Small intestine (tissue), 7 donors: ENCODE data around the gene PDGFA. TPM values are rescaled to one million over a fixed set of nuclear protein-coding genes. Genes with fewer than 3 reads are reported as not detected.

ENCODE experiments used
- DNase-seq, 2 donors: peaks; one replicate each; pipeline versions ENCODE4 v3.0.0 to v3.0.0-alpha.2; 2013
- FAIRE-seq: peaks from 2 replicates; lab custom pipeline; 2012; peaks lifted over from hg19 to GRCh38; lab: Jason Lieb, UNC
- H3K27ac ChIP-seq, 3 donors: one replicate each; pipeline ENCODE4 v1.5.1; 2013; ENCODE audit warnings: low read length in 2 of 3, mild to moderate bottlenecking in 2 of 3, control low read depth in 1 of 3, inconsistent platforms in 1 of 3, low read depth in 1 of 3, moderate library complexity in 1 of 3
- H3K27me3 ChIP-seq, 3 donors: one replicate each; pipeline ENCODE4 v1.6.1; 2013; ENCODE audit warnings: low read length in 3 of 3, inconsistent platforms in 1 of 3; ENCODE audit not compliant: control insufficient read depth in 3 of 3, insufficient read depth in 3 of 3
- H3K36me3 ChIP-seq, 3 donors: one replicate each; pipeline ENCODE4 v1.6.1; 2013; ENCODE audit warnings: low read length in 3 of 3, inconsistent platforms in 1 of 3, low read depth in 1 of 3, mild to moderate bottlenecking in 1 of 3, moderate library complexity in 1 of 3; ENCODE audit not compliant: control insufficient read depth in 3 of 3, insufficient read depth in 2 of 3
- H3K4me1 ChIP-seq, 3 donors: one replicate each; pipeline ENCODE4 v1.6.1; 2013; ENCODE audit warnings: low read length in 2 of 3, inconsistent platforms in 1 of 3, low read depth in 1 of 3, mild to moderate bottlenecking in 1 of 3, moderate library complexity in 1 of 3; ENCODE audit not compliant: control insufficient read depth in 3 of 3, insufficient read depth in 2 of 3
- H3K4me3 ChIP-seq, 3 donors: one replicate each; pipeline ENCODE4 v1.5.1; 2013; ENCODE audit warnings: low read length in 3 of 3, control low read depth in 1 of 3, inconsistent platforms in 1 of 3, low read depth in 1 of 3, mild to moderate bottlenecking in 1 of 3, moderate library complexity in 1 of 3
- H3K9me3 ChIP-seq, 2 donors: one replicate each; pipeline ENCODE4 v1.6.1; 2013; ENCODE audit warnings: low read depth in 1 of 2, low read length in 1 of 2; ENCODE audit not compliant: control insufficient read depth in 2 of 2, insufficient read depth in 1 of 2
- WGBS, 3 donors: extraction: QIAGEN DNeasy Blood & Tissue Kit; methylation state at CpG; one replicate each; pipeline ENCODE4 v1.1.7; 2013; 5-methylcytosine and 5-hydroxymethylcytosine counted together
- polyA plus RNA-seq, 4 donors: library from polyadenylated mRNA; stranded (reverse) in 3 of 4; unstranded in 1 of 4; fragments of 200-250 nt in 3 of 4; fragments of 120-200 nt in 1 of 4; gene quantifications; one replicate each; pipeline versions ENCODE4 v1.2.1 to v1.2.3, GENCODE V29; 2013
- donor health status: healthy with polysubstance abuse.
- donor health status: control.
- donor health status: control.
- donor health status: Bipolar disorder and iron deficiency.
- donor health status: healthy.

PDGFA gene
- polyA plus RNA-seq, 4 donors: 17.4 to 107 (median 32.4) TPM

GRCh38 chr7:525740-526139, 6.1 kb upstream of the PDGFA start:
- Histone ChIP-seq H3K27ac (no peak overlapping the region), H3K4me1 (peaks cover 0 to 29% (median 0%) of the 10 kb centered on the region in 3 donors), H3K9me3 (peaks cover 0 to 6% of the 10 kb centered on the region in 2 donors), H3K4me3 (no peak overlapping the region), H3K36me3 (peaks cover 0 to 11% (median 0%) of the 10 kb centered on the region in 3 donors), H3K27me3 (peaks cover 0 to 20% (median 4%) of the 10 kb centered on the region in 3 donors)
- FAIRE-seq: no peak
- WGBS, 3 donors: 78 to 80% (median 79%) methylated on average over 11 to 12 of the region's 12 CpGs
- DNase-seq: no peak

DNA sequence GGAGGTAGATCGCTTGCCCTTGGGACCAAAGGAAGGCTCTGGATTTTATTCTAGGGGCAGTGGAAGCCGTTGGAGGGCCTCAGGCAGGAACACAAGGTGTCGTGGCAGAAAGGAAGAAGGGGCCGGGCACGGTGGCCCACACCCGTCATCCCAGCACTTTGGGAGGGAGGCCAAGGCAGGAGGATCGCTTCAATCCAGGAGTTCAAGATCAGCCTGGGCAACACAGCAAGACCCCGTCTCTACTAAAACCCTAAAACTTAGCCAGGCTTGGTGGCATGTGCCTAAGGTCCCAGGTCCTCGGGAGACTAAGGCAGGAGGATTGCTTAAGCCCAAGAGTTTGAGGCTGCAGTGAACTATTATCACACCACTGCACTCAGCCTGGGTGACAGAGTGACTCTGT, 5.2 kb upstream of the PDGFA start:
- Histone ChIP-seq H3K4me1 (peaks cover 0 to 32% (median 0%) of the 10 kb centered on the region in 3 donors), H3K4me3 (no peak overlapping the region), H3K36me3 (peaks cover 0 to 11% (median 0%) of the 10 kb centered on the region in 3 donors), H3K9me3 (peaks cover 0 to 6% of the 10 kb centered on the region in 2 donors), H3K27me3 (peaks cover 0 to 23% (median 4%) of the 10 kb centered on the region in 3 donors), H3K27ac (no peak overlapping the region)
- WGBS, 3 donors: 80 to 94% (median 93%) methylated on average over 9 of the region's 9 CpGs
- DNase-seq: no peak
- FAIRE-seq: no peak

DNA sequence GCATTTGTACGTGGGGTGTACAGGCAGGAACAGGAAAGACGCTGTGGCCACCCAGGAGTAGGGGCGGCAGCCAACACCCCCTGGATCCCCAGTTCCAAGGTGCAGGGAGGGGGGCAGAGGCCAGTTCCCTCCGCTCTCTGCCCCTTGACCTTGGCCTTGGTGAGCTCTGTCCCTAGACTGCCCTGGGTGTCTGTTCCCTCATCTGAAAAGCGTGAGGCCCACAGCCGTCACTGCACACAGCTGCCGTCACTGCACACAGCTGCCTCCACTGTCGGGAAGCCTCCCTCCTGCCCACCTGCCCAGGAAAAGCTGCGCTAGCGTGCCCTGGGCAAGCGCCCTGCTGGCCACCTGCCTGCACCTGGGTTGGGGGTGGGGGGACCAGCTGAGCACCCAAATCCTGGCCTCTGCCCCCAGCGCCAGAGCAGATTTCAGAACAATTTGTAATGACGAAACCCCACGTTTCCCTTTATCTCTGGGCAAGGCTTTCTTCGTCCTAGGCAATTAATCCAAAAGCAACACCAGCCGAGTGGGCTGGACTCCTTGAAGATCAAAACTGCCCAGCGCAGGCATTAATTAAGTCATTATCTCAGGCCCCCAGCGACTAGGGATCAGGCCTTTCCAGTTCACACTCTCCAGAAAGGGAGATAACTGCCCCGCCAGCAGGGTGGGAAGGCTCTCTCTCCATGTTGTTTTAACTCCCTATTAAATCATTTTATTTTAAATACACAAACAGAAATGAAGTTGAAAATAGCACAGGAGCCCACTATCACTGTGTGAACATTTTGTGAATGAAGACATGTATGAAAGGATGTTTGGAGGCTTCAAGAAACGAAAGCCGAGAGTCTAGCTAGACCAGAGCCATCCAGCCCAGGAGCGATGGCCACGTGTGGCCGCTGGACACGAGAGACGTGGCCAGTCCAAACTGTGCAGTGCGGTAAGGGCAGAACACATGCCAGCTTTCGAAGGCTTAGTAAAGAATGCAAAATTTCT, 4.0 kb upstream of the PDGFA start:
- WGBS, 3 donors: 43 to 71% (median 54%) methylated on average over 27 to 28 of the region's 28 CpGs
- FAIRE-seq: no peak
- Histone ChIP-seq H3K27ac (peak overlapping the region in 1 of 3 donors; percentile 89), H3K27me3 (peaks cover 0 to 23% (median 6%) of the 10 kb centered on the region in 3 donors), H3K36me3 (peaks cover 0 to 11% (median 0%) of the 10 kb centered on the region in 3 donors), H3K4me3 (peak overlapping the region in 1 of 3 donors; percentile 42), H3K4me1 (peaks cover 0 to 32% (median 0%) of the 10 kb centered on the region in 3 donors), H3K9me3 (peaks cover 0 to 6% of the 10 kb centered on the region in 2 donors)
- DNase-seq: peak in 1 of 2 donors; percentile 63

DNA sequence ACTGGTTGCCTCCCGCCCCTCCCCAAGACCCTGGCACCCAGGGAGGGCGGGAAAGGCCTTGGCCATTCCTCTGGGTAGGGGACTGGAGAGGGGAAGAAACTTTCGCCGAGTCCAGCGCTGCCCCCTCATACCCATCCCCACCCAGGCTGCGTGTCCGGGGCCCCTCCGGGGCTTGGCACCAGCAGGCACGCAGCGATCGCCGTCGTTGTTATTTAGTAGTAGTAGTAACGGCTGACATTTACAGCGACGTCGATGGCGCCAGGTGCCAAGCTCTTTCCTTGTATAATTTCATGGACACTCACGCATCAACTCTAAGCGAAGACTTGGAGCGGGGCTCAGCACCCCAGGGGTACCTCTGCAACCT, 3.3 kb upstream of the PDGFA start:
- H3K4me3 ChIP-seq: peak overlapping the region in 2 of 3 donors; percentile 42 to 51
- peak overlapping the region in 1 of 3 donors; percentile 89 for H3K27ac ChIP-seq
- FAIRE-seq (no peak), DNase-seq (no peak)
- peaks cover 0 to 11% (median 0%) of the 10 kb centered on the region in 3 donors for H3K36me3 ChIP-seq
- H3K27me3 ChIP-seq: peaks cover 0 to 23% (median 6%) of the 10 kb centered on the region in 3 donors
- 9 to 24% (median 16%) methylated on average over 20 to 21 of the region's 21 CpGs for WGBS, 3 donors
- peaks cover 0 to 32% (median 0%) of the 10 kb centered on the region in 3 donors for H3K4me1 ChIP-seq
- peaks cover 0 to 6% of the 10 kb centered on the region in 2 donors for H3K9me3 ChIP-seq

DNA sequence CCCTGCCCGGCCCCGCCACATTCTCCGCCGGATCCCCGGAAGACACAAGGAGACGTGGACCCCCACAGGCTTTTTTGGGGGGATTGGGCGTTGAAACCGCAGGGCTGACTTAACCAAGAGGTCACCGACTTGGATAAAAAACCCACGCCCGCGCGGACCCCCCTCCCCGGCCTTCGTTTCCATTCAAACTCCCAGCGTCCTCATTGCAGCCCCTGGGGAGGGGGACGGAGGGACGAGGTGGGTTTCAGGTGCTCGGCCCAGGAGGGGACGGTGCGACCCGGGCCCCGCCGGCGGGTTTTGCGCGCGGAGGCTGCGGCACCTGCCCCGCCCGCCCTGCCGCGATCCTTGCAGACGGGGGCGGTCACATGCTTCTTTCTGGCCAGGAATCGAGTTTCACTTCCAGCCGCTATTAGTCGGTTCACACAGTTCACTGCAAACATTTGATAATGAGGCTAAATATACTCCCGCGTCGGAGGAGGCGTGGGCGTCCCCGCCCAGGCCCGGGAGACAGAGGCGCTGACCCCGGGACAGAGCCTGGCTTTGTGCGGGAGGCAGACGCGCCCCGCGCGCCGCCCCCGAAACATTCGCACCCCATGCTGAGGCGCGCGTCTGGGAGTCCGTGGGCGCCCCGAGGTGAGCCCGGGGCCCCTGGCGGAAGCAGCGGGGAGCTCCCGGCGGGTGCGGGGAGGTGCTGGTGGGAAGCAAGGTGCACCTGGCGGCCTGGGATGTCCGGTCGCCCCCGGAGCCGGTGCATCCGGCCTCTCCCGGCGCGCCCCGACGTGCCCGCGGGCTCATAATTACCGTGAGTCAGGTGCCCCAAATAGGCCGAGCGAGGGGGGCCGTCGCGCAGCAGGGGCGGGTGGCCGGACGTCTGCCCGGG, 2.7 kb upstream of the PDGFA start:
- WGBS, 3 donors: 1% methylated on average over 76 to 91 of the region's 91 CpGs
- Histone ChIP-seq H3K36me3 (peaks cover 0 to 11% (median 0%) of the 10 kb centered on the region in 3 donors), H3K27me3 (peaks cover 0 to 23% (median 6%) of the 10 kb centered on the region in 3 donors), H3K4me1 (peaks cover 0 to 32% (median 0%) of the 10 kb centered on the region in 3 donors), H3K9me3 (peaks cover 0 to 5% of the 10 kb centered on the region in 2 donors), H3K4me3 (peak overlapping the region in 2 of 3 donors; percentile 42 to 51), H3K27ac (peak overlapping the region in 1 of 3 donors; percentile 89)
- FAIRE-seq (no peak), DNase-seq (peak; percentile 87 to 94)

GRCh38 chr7:521221-522070, 1.8 kb upstream of the PDGFA start:
- Histone ChIP-seq H3K27me3 (peaks cover 0 to 23% (median 6%) of the 10 kb centered on the region in 3 donors), H3K9me3 (no peaks in the 10 kb centered on the region), H3K4me3 (peak overlapping the region in 2 of 3 donors; percentile 42 to 89), H3K36me3 (peaks cover 0 to 16% (median 0%) of the 10 kb centered on the region in 3 donors), H3K4me1 (peaks cover 0 to 32% (median 0%) of the 10 kb centered on the region in 3 donors), H3K27ac (peak overlapping the region in 1 of 3 donors; percentile 89)
- no peak for FAIRE-seq
- peak in 1 of 2 donors; percentile 88 for DNase-seq
- WGBS, 3 donors: 2 to 6% (median 5%) methylated on average over 60 to 72 of the region's 72 CpGs

GRCh38 chr7:520503-521161, 986 bp upstream of the PDGFA start:
- peak overlapping the region in 1 of 3 donors; percentile 89 for H3K27ac ChIP-seq
- peaks cover 0 to 36% (median 0%) of the 10 kb centered on the region in 3 donors for H3K4me1 ChIP-seq
- FAIRE-seq (no peak), DNase-seq (peak in 1 of 2 donors; percentile 79)
- no peaks in the 10 kb centered on the region for H3K9me3 ChIP-seq
- H3K27me3 ChIP-seq: peaks cover 0 to 23% (median 6%) of the 10 kb centered on the region in 3 donors
- 2 to 7% (median 3%) methylated on average over 50 to 63 of the region's 63 CpGs for WGBS, 3 donors
- H3K4me3 ChIP-seq: peak overlapping the region; percentile 30 to 89 (median 42)
- peaks cover 0 to 20% (median 0%) of the 10 kb centered on the region in 3 donors for H3K36me3 ChIP-seq
